Measurements from ENCODE around the gene DIP2C. TPM values are rescaled to one million over a fixed set of nuclear protein-coding genes. Genes with fewer than 3 reads are reported as not detected.

The DIP2C gene
- total RNA-seq, 1 donor from 2014 or later: 16.7 TPM

DNA sequence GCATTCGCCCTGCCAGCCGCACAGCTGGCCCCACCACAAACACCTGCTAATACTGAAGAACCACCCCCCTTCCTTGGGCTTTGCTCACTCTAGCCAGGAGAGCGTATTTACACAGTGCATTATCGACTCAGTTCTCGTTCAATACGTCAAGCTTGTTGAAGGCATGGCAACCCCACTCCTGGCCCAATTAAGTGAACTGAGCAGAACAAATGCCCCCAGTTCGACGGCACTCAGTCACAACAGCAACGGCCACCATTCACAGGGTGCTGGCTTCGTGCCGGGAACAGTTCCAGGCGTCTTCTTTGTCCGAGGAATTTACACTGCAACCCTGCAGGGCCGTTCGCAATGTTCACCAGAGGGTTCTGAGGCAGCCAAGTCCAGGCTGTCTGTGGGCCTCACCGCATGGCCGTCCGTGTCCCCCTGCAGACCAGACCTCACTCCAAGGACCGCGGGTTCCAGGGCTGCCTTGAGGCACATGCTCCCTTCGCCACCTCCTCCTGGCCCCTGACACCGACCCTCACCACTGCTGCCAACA lies 175.3 kb downstream of the DIP2C start:
- DNase-seq: no peak

DNA sequence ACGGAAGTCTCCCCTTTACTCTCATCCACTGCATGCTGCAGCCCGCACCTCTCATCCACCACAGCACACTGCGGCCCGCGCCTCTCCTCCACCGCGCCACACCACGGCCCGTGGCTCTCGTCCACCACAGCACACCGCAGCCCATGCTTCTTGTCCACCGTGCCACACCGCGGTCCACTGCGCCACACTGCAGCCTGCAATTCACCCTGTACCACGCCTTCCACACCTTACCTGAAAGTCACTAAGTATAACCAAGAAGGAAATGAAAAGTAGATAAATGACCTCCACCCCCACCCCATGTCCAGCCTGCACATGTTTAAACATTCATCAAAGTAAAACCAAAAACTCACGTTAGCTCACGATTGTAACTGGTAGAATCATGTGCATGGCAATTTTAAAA lies 176.1 kb downstream of the DIP2C start:
- no peak for DNase-seq

DNA sequence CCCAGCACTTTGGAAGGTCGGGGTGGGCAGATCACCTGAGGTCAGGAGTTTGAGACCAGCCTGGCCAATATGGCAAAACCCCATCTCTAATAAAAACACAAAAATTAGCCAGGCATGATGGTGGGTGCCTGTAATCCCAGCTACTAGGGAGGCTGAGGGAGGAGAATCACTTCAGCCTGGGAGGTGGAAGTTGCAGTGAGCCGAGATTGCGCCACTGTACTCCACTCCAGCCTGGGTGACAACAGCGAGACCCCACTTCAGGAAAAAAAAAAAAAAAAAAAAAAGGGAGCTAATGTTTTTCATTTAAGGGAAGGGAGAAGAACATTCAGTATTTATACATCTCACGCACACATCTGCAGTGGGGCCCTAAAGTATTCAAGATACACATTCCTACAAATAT lies 176.8 kb downstream of the DIP2C start:
- DNase-seq: peak; percentile 13

DNA sequence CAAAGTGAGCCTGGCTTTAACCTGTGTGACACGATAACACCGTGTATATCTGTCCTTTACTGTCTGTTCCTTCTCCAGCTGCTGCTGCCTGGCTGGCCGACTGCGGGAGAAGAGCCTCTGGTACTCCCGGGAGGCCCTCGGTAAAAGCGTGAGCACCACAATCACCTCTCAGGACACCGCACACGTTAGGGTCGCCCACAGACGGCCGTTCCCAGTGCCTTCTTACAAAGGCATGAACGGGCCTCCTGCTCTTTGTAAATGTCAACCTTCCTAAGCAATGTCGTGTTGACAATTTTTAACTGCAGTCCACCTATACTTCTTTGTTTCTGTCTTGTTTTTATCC lies 177.6 kb downstream of the DIP2C start:
- DNase-seq: no peak

GRCh38 chr10:511101-511848 lies 178.2 kb downstream of the DIP2C start:
- DNase-seq: peak; percentile 87

- DNase-seq: no peak
Observed at GRCh38 chr10:510415-510881, 179.0 kb downstream of the DIP2C start.

- DNase-seq: no peak
Observed at GRCh38 chr10:509361-510102, 179.9 kb downstream of the DIP2C start.

GRCh38 chr10:508726-509125 lies 180.7 kb downstream of the DIP2C start:
- no peak for DNase-seq

GRCh38 chr10:507908-508444 lies 181.5 kb downstream of the DIP2C start:
- no peak for DNase-seq

DNA sequence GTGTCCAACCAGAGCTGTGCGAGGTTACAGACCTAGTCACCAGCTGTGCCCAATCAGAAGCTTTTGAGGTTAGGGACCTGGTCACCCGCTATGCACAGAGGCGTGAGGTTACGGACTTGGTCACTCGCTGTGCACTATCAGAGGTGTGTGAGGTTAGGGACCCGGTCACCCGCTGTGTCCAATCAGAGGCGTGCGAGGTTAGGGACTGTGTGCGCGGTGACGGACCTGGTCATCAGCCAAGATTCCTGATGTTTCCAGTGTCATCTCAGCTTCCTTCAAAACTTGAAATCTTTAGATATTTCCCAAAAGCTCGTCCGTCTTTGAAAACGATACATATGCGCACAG lies 182.1 kb downstream of the DIP2C start:
- no peak for DNase-seq

DNA sequence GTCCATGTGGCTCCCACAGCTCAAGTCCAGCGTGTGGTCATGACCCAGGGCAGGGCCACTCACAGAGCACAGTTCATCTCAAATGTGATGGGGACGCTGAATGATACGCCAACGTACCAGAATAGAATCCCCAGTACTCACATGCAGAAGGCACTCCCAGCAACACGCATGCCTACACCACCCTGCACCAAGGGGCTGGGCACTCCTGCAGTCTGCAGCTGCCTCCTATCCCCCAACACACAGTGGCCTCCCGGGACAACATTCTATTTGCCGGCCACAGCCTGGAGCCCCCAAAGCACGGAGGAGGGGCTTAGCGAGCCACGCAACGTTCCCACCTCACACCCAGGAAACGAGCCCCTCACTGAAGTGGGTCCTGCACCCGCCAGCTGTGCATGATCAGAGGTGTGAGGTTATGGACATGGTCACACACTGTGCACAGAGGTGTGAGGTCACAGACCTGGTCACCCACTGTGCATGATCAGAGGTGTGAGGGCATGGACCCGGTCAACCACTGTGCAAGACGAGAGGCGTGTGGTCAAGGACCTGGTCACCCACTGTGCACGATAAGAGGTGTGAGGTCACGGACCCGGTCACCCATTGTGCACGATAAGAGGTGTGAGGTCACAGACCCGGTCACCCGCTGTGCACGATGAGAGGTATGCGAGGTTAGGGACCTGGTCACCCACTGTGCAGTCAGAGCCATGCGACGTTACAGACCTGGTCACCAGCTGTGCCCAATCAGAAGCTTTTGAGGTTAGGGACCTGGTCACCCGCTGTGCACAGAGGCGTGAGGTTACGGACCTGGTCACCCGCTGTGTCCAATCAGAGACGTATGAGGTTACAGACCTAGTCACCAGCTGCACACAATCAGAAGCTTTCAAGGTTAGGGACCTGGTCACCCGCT lies 182.8 kb downstream of the DIP2C start:
- DNase-seq: no peak

GRCh38 chr10:505419-505818 lies 184.0 kb downstream of the DIP2C start:
- no peak for DNase-seq

- DNase-seq: no peak
Observed at GRCh38 chr10:504806-505205, 184.7 kb downstream of the DIP2C start.

DNA sequence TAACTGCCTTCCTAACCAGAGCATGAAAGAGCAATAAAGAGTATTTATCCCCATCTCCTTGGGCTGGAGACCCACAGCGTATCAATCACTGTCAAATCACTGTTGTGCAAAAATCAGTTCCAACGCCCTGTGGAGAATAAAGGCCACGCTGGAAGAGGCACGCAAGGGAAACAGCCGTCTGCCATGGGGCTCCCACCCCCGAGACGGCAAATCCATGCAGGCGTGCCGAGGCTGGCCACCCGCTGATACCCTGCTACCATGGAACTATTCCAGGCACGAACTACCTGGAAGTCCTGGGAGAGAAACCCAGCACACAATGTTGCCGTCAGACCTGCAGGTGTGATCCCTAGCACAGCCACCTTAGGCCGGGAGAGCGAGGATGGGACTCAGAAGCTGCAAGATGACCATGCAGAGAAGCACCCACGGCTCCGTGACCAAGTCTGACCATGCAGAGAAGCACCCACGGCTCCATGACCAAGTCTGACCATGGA lies 185.3 kb downstream of the DIP2C start:
- DNase-seq: no peak

- no peak for DNase-seq
Observed at GRCh38 chr10:501596-501995, 187.9 kb downstream of the DIP2C start.

DNA sequence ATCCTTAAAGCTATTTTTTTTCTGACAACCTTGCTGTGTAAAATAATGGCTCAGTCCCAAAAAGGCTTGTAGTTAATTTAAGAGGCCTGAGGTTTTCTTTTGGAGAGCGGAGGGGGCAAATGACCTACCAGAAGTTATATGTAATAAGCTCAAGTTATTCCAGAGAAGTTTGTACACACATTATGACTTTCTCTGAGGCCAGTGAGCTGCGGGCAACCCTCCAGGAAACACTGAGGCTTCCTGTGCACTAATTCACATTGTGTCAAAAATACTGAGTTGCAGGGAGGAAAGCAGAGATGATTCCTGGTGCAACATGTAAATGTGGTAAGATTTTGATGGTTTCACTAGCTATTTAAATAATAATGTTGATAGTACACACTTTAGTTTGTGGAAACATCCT lies 188.6 kb downstream of the DIP2C start:
- DNase-seq: no peak

- no peak for DNase-seq
Observed at GRCh38 chr10:499991-500390, 189.5 kb downstream of the DIP2C start.

DNA sequence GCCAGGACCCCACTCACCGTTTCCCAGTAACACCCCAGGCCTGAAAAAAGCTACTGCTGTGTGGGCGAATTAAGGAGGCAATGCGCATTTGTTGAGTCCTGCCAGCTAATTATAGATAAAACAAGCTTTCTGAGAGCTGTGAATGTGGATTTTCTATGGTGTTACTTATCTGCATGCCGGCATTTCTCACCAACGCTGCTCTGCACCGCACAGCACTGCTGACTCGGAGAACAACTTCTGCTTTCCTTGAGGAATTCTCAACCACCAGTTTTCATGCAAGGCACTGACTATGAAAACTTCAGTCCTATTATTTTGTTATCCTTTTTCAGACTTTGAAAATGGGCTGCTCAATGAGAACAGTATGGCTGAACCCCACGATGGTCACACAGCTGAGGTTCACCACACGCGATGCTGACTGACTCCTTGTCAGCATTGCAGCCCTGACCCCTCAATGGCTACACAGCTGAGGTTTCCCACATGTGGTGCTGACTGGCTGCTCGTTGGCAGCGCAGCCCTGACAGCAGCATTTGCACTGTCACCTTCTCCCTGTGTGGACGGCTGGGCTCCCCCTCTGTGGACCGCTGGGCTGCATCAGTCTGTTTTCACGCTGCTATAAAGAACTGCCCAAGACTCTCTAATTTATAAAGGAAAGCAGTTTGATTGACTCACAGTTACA lies 190.6 kb downstream of the DIP2C start:
- DNase-seq: no peak

DNA sequence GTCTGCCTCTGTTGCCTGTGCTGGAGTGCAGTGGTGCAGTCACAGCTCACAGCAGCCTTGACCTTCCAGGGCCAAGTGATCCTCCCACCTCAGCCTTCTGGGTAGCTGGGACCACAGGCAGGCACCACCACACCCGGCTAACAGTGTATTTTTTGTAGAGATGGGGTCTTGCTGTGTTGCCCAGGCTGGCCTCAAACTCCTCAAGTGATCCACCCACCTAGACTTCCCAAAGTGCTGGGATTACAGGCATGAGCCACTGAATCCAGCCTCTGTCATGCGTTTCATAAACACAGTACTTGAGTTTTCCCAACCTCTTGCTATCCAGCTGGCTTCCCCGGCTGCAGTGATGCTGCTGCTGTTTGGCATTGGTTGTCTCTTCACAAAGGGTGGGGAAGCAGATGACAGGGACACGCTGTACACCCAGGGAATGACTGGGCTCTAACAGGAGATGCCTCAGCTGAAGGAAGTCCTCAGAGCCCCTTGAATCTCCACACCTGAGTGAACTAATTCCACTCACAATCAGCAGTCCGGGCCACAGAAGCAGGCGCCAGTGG lies 191.5 kb downstream of the DIP2C start:
- DNase-seq: no peak

DNA sequence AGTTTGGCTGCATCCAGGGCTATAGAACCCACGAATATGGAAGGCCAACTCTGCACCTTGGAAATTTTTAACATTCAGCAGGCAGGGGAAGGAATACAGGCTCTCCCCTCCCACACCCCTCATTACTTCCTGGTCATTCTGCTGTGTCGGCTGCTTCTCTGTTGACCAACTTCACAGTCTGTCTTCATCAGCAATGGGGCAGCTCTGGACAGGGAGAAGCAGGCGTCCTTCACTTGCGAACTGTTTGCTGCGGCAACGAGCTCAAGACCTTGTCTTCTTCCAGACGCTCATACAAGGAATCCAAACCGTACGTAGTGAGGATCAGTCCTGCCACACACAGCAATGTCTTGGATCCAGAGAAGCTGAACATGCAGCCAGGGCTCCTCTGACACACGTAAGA lies 192.2 kb downstream of the DIP2C start:
- no peak for DNase-seq

GRCh38 chr10:494556-494955 lies 194.9 kb downstream of the DIP2C start:
- DNase-seq: no peak
